Measurements from ENCODE around the gene TRMT44.
A peak's percentile ranks its signal among the peaks of the same experiment; 100 is the strongest.

TRMT44 gene

GRCh38 chr4:8494983-8495548 lies 54.5 kb downstream of the TRMT44 start (continued):
- TF ChIP-seq, protein P1, sequence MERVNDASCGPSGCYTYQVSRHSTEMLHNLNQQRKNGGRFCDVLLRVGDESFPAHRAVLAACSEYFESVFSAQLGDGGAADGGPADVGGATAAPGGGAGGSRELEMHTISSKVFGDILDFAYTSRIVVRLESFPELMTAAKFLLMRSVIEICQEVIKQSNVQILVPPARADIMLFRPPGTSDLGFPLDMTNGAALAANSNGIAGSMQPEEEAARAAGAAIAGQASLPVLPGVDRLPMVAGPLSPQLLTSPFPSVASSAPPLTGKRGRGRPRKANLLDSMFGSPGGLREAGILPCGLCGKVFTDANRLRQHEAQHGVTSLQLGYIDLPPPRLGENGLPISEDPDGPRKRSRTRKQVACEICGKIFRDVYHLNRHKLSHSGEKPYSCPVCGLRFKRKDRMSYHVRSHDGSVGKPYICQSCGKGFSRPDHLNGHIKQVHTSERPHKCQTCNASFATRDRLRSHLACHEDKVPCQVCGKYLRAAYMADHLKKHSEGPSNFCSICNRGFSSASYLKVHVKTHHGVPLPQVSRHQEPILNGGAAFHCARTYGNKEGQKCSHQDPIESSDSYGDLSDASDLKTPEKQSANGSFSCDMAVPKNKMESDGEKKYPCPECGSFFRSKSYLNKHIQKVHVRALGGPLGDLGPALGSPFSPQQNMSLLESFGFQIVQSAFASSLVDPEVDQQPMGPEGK (CRISPR knock-in tag; IDR thresholded peaks at IDR 0.05; ENCODE audit: borderline replicate concordance) = no peak
- TF ChIP-seq SNAI2 (CRISPR knock-in tag; IDR thresholded peaks at IDR 0.05) = no peak
- no peak for TF ChIP-seq CSDC2 (CRISPR knock-in tag; IDR thresholded peaks at IDR 0.05)
- TF ChIP-seq GLIS3 (CRISPR knock-in tag; IDR thresholded peaks at IDR 0.05) = no peak
- no peak for TF ChIP-seq ZNF70 (CRISPR knock-in tag; IDR thresholded peaks at IDR 0.05)
- TF ChIP-seq TSHZ2 (CRISPR knock-in tag; IDR thresholded peaks at IDR 0.05) = no peak

DNA sequence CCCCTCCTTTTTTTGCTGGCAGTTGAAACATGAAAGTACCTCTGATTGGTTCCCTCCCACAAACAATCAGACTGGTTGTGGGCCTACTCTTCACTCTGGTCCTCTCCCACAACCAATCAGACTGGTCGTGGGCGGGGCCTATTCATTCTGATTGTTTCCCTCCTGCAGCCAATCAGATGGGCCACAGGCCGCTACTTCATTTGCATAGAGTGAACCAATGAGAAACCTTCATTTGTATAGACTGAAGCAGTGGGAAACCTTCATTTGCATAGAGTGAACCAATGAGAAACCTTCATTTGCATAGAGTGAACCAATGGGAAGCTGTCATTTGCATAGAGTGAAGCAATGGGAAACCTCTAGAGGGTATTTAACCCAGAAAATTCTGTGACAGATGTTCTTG lies 55.2 kb downstream of the TRMT44 start:
- TF ChIP-seq TCF4 (CRISPR knock-in tag; IDR thresholded peaks at IDR 0.05; ENCODE audit: borderline replicate concordance) = no peak
- TF ChIP-seq ESRRG (CRISPR knock-in tag; IDR thresholded peaks at IDR 0.05) = no peak
- TF ChIP-seq CSDC2 (CRISPR knock-in tag; IDR thresholded peaks at IDR 0.05) = no peak
- TF ChIP-seq OSR1 (CRISPR knock-in tag; IDR thresholded peaks at IDR 0.05) = no peak
- no peak for TF ChIP-seq POU6F1 (CRISPR knock-in tag; IDR thresholded peaks at IDR 0.05; ENCODE audit: borderline replicate concordance, low read depth)
- no peak for TF ChIP-seq ZNF565 (CRISPR knock-in tag; conservative IDR thresholded peaks at IDR 0.05; ENCODE audit: low read depth)
- TF ChIP-seq, protein P1 (CRISPR knock-in tag; IDR thresholded peaks at IDR 0.05; ENCODE audit: borderline replicate concordance) = no peak
- peak; percentile 34; the same call in 2 of the 3 replicates for ATAC-seq

GRCh38 chr4:8497762-8498161 lies 57.2 kb downstream of the TRMT44 start:
- ATAC-seq = no peak
- TF ChIP-seq GLIS3 (CRISPR knock-in tag; IDR thresholded peaks at IDR 0.05) = no peak
- TF ChIP-seq CREB5 (CRISPR knock-in tag; IDR thresholded peaks at IDR 0.05; ENCODE audit: low read depth) = no peak
- TF ChIP-seq TCF4 (CRISPR knock-in tag; IDR thresholded peaks at IDR 0.05; ENCODE audit: borderline replicate concordance) = no peak
- no peak for TF ChIP-seq OSR1 (CRISPR knock-in tag; IDR thresholded peaks at IDR 0.05)
- TF ChIP-seq TOX (CRISPR knock-in tag; IDR thresholded peaks at IDR 0.05; ENCODE audit: borderline replicate concordance) = no peak
- no peak for TF ChIP-seq ZFP3 (CRISPR knock-in tag; IDR thresholded peaks at IDR 0.05)
- no peak for TF ChIP-seq CSRNP3 (CRISPR knock-in tag; IDR thresholded peaks at IDR 0.05)
- no peak for TF ChIP-seq ZNF8 (CRISPR knock-in tag; IDR thresholded peaks at IDR 0.05)
- TF ChIP-seq ZFP30 (CRISPR knock-in tag; IDR thresholded peaks at IDR 0.05) = no peak
- TF ChIP-seq ZC3H10 (CRISPR knock-in tag; IDR thresholded peaks at IDR 0.05) = no peak
- no peak for TF ChIP-seq PPARA (CRISPR knock-in tag; IDR thresholded peaks at IDR 0.05; ENCODE audit: borderline replicate concordance)
- TF ChIP-seq, protein P1 (CRISPR knock-in tag; IDR thresholded peaks at IDR 0.05; ENCODE audit: borderline replicate concordance) = no peak
- no peak for TF ChIP-seq POU6F1 (CRISPR knock-in tag; IDR thresholded peaks at IDR 0.05; ENCODE audit: borderline replicate concordance, low read depth)
- no peak for TF ChIP-seq CSDC2 (CRISPR knock-in tag; IDR thresholded peaks at IDR 0.05)
- TF ChIP-seq ZNF565 (CRISPR knock-in tag; conservative IDR thresholded peaks at IDR 0.05; ENCODE audit: low read depth) = no peak
